Spleen (tissue), 11 donors: ENCODE data around the gene FBXO15. TPM values are rescaled to one million over a fixed set of nuclear protein-coding genes. Genes with fewer than 3 reads are reported as not detected.

Experiments
- DNase-seq: peaks from one replicate; pipeline ENCODE4 v3.0.0-alpha.2; 2020
- H3K27ac ChIP-seq, 8 donors: fragments of 200-600 bp; sonication (generic) in 7 of 8; 1 replicate in 4 of 8; 2 replicates in 4 of 8; pipeline versions ENCODE4 v1.5.0 to v1.8.0; 2016 to 2021; ENCODE audit warnings: inconsistent platforms in 4 of 8, mild to moderate bottlenecking in 4 of 8, moderate library complexity in 1 of 8
- H3K27me3 ChIP-seq, 7 donors: fragments of 200-600 bp; sonication (generic) in 6 of 7; replicated peaks in 1 of 7; 1 replicate in 4 of 7; 2 replicates in 3 of 7; pipeline versions ENCODE4 v1.5.0 to v1.8.0; 2016 to 2021; ENCODE audit warnings: inconsistent platforms in 3 of 7, mild to moderate bottlenecking in 1 of 7
- H3K36me3 ChIP-seq, 6 donors: fragments of 200-600 bp; sonication (generic) in 5 of 6; 1 replicate in 4 of 6; 2 replicates in 2 of 6; pipeline versions ENCODE4 v1.5.0 to v1.8.0; 2016 to 2021; ENCODE audit warnings: inconsistent platforms in 2 of 6
- H3K4me1 ChIP-seq, 6 donors: fragments of 200-600 bp; sonication (generic) in 5 of 6; 1 replicate in 3 of 6; 2 replicates in 3 of 6; pipeline versions ENCODE4 v1.5.0 to v1.8.0; 2016 to 2021; ENCODE audit warnings: inconsistent platforms in 3 of 6
- H3K4me3 ChIP-seq, 8 donors: fragments of 200-600 bp; sonication (generic) in 7 of 8; 1 replicate in 4 of 8; 2 replicates in 4 of 8; pipeline versions ENCODE4 v1.5.0 to v1.8.0; 2016 to 2021; ENCODE audit warnings: inconsistent platforms in 4 of 8, mild to moderate bottlenecking in 4 of 8, moderate library complexity in 2 of 8
- H3K9me3 ChIP-seq, 8 donors: fragments of 200-600 bp; sonication (generic) in 7 of 8; 1 replicate in 4 of 8; 2 replicates in 4 of 8; pipeline versions ENCODE4 v1.5.0 to v1.8.0; 2016 to 2021; ENCODE audit warnings: inconsistent platforms in 4 of 8
- POLR2A ChIP-seq, 3 donors: fragments of 450-650 bp; IDR thresholded peaks; one replicate each; pipeline ENCODE4 v1.5.1; 2017; ENCODE audit warnings: antibody characterized with exemption in 3 of 3, mild to moderate bottlenecking in 1 of 3
- POLR2AphosphoS5 ChIP-seq, 3 donors: sonication (generic); formaldehyde crosslinking; IDR thresholded peaks; one replicate each; pipeline ENCODE4 v1.5.1; 2017; ENCODE audit warnings: antibody characterized with exemption in 3 of 3
- WGBS, 5 donors: extraction: QIAGEN DNeasy Blood & Tissue Kit in 3 of 5; methylation state at CpG; one replicate each; pipeline versions ENCODE4 v1.1.5 to v1.1.7; 2013 to 2018; 5-methylcytosine and 5-hydroxymethylcytosine counted together
- intact Hi-C: fragments of 100-400 bp; cut with DNase I; formaldehyde crosslinking; loops from one replicate; pipeline ENCODE4 v1.15.0; 2023; ENCODE audit warnings: low total_unique reads
- polyA plus RNA-seq, 3 donors: library from polyadenylated mRNA; stranded (reverse); fragments of 200-250 nt; gene quantifications; one replicate each; pipeline ENCODE4 v1.2.1, GENCODE V29; 2013
- total RNA-seq, 7 donors: library from RNA; depleted of rRNA in 3 of 7; stranded (reverse); fragments of >200 nt in 3 of 7; fragmentation: NEBNext Ultra II Directional in 4 of 7; extraction: Animal tissue kit (Norgen Biotek cat#: 25700) in 4 of 7; gene quantifications; one replicate each; pipeline versions ENCODE4 v1.1.0 to v1.2.1, GENCODE V29; 2016 to 2021
- TF ChIP-seq, protein P1 (sequence below), 11 experiments: fragments of 200-600 bp in 7 of 11; fragments of 450-650 bp in 4 of 11; sonication (generic) in 4 of 11; IDR thresholded peaks in 8 of 11; conservative IDR thresholded peaks in 3 of 11; 1 replicate in 7 of 11; 2 replicates in 4 of 11; pipeline versions ENCODE4 v1.4.0 to v1.8.0; 2016 to 2021; ENCODE audit warnings: antibody characterized with exemption in 11 of 11, inconsistent platforms in 4 of 11, mild to moderate bottlenecking in 1 of 11
- donor health status: healthy with polysubstance abuse.
- donor health status: DM: no; HTN: no; CAD: no; lungs with moderate emphysema.
- donor health status: DM: no; HTN: no; CAD: no.
- donor health status: Bipolar disorder and iron deficiency.
- donor health status: healthy.
- donor health status: DM: no; HTN: no; CAD: no.
- donor health status: DM: yes; HTN: yes; CAD: no.

FBXO15 gene
- total and polyA plus RNA-seq, 10 donors = 0.28 to 3.5 (median 1.1) TPM

DNA sequence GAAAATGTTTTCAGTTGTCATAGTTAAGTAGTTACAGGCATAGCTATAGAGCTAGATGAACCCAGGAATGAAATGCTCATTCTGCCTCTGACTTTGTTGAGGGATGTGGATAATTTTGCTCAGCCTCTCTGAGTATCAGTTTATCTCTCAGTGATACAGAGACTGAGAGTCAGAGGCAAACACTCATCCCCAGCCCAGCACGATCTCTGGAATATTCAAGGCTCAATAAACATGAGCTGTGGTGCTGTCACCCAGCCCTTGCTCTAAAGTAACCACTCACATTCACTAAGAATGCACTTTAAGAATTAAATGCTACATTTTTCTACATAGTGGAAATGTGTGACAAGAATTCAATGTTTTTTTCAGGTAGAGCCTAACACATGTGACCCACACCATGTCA lies 31.2 kb upstream of the FBXO15 start:
- Histone ChIP-seq H3K36me3 (no peaks in the 10 kb centered on the region), H3K4me3 (no peak overlapping the region), H3K9me3 (no peaks in the 10 kb centered on the region), H3K4me1 (no peaks in the 10 kb centered on the region), H3K27ac (no peak overlapping the region), H3K27me3 (peaks cover 0 to 31% (median 0%) of the 10 kb centered on the region in 7 donors)
- 77 to 100% (median 90%) methylated on average over 1 of the region's 1 CpG for WGBS, 5 donors
- no peak for DNase-seq
- TF ChIP-seq POLR2AphosphoS5 (IDR thresholded peaks at IDR 0.05) (no peak), POLR2A (IDR thresholded peaks at IDR 0.05) (no peak)
- TF ChIP-seq, protein P1, sequence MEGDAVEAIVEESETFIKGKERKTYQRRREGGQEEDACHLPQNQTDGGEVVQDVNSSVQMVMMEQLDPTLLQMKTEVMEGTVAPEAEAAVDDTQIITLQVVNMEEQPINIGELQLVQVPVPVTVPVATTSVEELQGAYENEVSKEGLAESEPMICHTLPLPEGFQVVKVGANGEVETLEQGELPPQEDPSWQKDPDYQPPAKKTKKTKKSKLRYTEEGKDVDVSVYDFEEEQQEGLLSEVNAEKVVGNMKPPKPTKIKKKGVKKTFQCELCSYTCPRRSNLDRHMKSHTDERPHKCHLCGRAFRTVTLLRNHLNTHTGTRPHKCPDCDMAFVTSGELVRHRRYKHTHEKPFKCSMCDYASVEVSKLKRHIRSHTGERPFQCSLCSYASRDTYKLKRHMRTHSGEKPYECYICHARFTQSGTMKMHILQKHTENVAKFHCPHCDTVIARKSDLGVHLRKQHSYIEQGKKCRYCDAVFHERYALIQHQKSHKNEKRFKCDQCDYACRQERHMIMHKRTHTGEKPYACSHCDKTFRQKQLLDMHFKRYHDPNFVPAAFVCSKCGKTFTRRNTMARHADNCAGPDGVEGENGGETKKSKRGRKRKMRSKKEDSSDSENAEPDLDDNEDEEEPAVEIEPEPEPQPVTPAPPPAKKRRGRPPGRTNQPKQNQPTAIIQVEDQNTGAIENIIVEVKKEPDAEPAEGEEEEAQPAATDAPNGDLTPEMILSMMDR (IDR thresholded peaks at IDR 0.05 in 8 of 11, conservative IDR thresholded peaks at IDR 0.05 in 3 of 11) = no peak
- intact Hi-C loops = no loop called here

- Histone ChIP-seq H3K27me3 (peaks cover 0 to 27% (median 0%) of the 10 kb centered on the region in 7 donors), H3K4me3 (no peak overlapping the region), H3K4me1 (peaks cover 0 to 3% (median 0%) of the 10 kb centered on the region in 6 donors), H3K27ac (no peak overlapping the region), H3K36me3 (no peaks in the 10 kb centered on the region), H3K9me3 (no peaks in the 10 kb centered on the region)
- intact Hi-C loops = no loop called here
- no peak for TF ChIP-seq POLR2AphosphoS5 (IDR thresholded peaks at IDR 0.05)
- whole genome bisulfite sequencing, 5 donors = 58 to 71% (median 60%) methylated on average over 6 of the region's 6 CpGs
- DNase-seq = no peak
Measured at GRCh38 chr18:74175658-74176057, 28.0 kb upstream of the FBXO15 start.

DNA sequence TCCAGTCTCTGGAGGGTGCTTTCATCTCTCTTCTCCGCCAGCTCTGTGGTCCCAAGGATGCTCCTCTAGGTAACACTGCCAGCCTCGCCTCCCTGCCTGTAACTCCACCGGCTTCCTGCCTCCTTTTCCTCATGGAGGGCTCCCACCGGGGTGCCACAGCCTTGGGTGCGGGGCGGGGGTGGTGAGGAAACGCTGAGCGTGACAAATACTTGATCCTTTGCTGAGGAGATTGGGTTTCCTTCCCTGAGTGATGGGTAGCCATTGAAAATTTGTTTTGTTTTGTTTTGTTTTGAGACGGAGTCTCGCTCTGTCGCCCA lies 25.8 kb upstream of the FBXO15 start:
- intact Hi-C loops = no loop called here
- Histone ChIP-seq H3K36me3 (no peaks in the 10 kb centered on the region), H3K27ac (no peak overlapping the region), H3K27me3 (peaks cover 0 to 29% (median 0%) of the 10 kb centered on the region in 7 donors), H3K9me3 (no peaks in the 10 kb centered on the region), H3K4me1 (peaks cover 0 to 3% (median 0%) of the 10 kb centered on the region in 6 donors), H3K4me3 (no peak overlapping the region)
- TF ChIP-seq, protein P1 (IDR thresholded peaks at IDR 0.05 in 8 of 11, conservative IDR thresholded peaks at IDR 0.05 in 3 of 11) = no peak
- TF ChIP-seq POLR2AphosphoS5 (IDR thresholded peaks at IDR 0.05) (no peak), POLR2A (IDR thresholded peaks at IDR 0.05) (no peak)
- WGBS, 5 donors = 88 to 93% (median 89%) methylated on average over 11 of the region's 11 CpGs
- no peak for DNase-seq

GRCh38 chr18:74172697-74173433 lies 25.2 kb upstream of the FBXO15 start:
- H3K27me3 ChIP-seq = peaks cover 0 to 29% (median 0%) of the 10 kb centered on the region in 7 donors
- no peak overlapping the region for H3K27ac ChIP-seq
- intact Hi-C loops = no loop called here
- H3K36me3 ChIP-seq = no peaks in the 10 kb centered on the region
- H3K9me3 ChIP-seq = no peaks in the 10 kb centered on the region
- peaks cover 0 to 3% (median 0%) of the 10 kb centered on the region in 6 donors for H3K4me1 ChIP-seq
- DNase-seq = no peak
- no peak for TF ChIP-seq POLR2AphosphoS5 (IDR thresholded peaks at IDR 0.05)
- TF ChIP-seq, protein P1 (IDR thresholded peaks at IDR 0.05 in 8 of 11, conservative IDR thresholded peaks at IDR 0.05 in 3 of 11) = no peak
- no peak for TF ChIP-seq POLR2A (IDR thresholded peaks at IDR 0.05)
- peak overlapping the region in 2 of 8 donors; percentile 31 to 54 for H3K4me3 ChIP-seq
- 80 to 92% (median 88%) methylated on average over 27 of the region's 27 CpGs for WGBS, 5 donors
